ENCODE data around the gene ASIC2. TPM values are rescaled to one million over a fixed set of nuclear protein-coding genes. Genes with fewer than 3 reads are reported as not detected.

ASIC2 gene
- total and polyA plus RNA-seq, 2 donors (not counting 1 experiment from before 2014, with no cell fraction given) = not detected

DNA sequence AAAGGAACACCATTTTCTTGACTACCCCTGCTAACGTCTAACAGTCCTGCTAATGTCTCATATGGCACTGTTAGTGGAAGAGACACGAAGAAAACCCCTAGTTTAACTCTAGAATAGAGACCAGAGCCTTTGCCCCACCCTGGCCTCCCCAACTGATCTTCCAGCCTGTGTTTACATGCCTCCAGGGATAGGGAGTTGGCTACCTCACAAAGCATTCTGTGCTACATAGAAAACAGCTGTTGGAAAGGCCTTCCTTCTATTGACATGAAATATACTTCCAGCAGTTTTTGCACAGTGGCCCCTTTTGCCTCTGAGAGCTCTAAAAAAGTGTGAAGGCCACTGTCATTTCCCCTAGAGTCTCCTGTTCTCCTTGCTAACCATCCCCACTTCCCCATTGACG lies 73.1 kb downstream of the ASIC2 start:
- H3K9me3 Mint-ChIP-seq (ENCODE audit: insufficient read depth) = no peaks in the 10 kb centered on the region
- H3K27ac ChIP-seq (ENCODE audit: low read length in 2 of 2) = no peak overlapping the region
- H3K4me1 Mint-ChIP-seq = no peaks in the 10 kb centered on the region
- peaks cover 0 to 4% (median 0%) of the 10 kb centered on the region in 4 experiments for H3K27me3 ChIP-seq (replicated peaks in 1 of 4; ENCODE audit: control extremely low read depth in 1 of 4, control insufficient read depth in 3 of 4, insufficient read depth in 4 of 4, low read length in 3 of 4)
- WGBS (ENCODE audit: insufficient coverage) = 80% methylated on average over 1 of the region's 3 CpGs
- ATAC-seq (ENCODE audit: low read depth) = no peak
- no peaks in the 10 kb centered on the region for H3K79me2 ChIP-seq (ENCODE audit: control insufficient read depth, insufficient read depth, low read length)
- no peak overlapping the region for H2AFZ ChIP-seq (ENCODE audit: insufficient read depth, low read depth, low read length, poor library complexity, severe bottlenecking)
- H3K36me3 ChIP-seq (replicated peaks in 1 of 2; ENCODE audit: control extremely low read depth in 1 of 2, control insufficient read depth in 1 of 2, extremely low read depth in 1 of 2, insufficient read depth in 2 of 2, low read length in 1 of 2) = no peaks in the 10 kb centered on the region
- ChIA-PET CTCF (no interaction called here), POLR2A (no interaction called here)
- H3K27ac Mint-ChIP-seq = no peak overlapping the region
- H3K4me1 ChIP-seq (ENCODE audit: control insufficient read depth in 2 of 2, insufficient read depth in 2 of 2, low read length in 2 of 2) = no peaks in the 10 kb centered on the region
- no peak overlapping the region for H3K9ac ChIP-seq (ENCODE audit: low read length)
- peaks cover 21% of the 10 kb centered on the region for H3K27me3 Mint-ChIP-seq
- no peak for DNase-seq
- no peak for TF ChIP-seq EZH2 (IDR thresholded peaks at IDR 0.05; ENCODE audit: borderline replicate concordance, insufficient read depth, low read depth, low read length, poor library complexity, severe bottlenecking)
- TF ChIP-seq, protein P1, sequence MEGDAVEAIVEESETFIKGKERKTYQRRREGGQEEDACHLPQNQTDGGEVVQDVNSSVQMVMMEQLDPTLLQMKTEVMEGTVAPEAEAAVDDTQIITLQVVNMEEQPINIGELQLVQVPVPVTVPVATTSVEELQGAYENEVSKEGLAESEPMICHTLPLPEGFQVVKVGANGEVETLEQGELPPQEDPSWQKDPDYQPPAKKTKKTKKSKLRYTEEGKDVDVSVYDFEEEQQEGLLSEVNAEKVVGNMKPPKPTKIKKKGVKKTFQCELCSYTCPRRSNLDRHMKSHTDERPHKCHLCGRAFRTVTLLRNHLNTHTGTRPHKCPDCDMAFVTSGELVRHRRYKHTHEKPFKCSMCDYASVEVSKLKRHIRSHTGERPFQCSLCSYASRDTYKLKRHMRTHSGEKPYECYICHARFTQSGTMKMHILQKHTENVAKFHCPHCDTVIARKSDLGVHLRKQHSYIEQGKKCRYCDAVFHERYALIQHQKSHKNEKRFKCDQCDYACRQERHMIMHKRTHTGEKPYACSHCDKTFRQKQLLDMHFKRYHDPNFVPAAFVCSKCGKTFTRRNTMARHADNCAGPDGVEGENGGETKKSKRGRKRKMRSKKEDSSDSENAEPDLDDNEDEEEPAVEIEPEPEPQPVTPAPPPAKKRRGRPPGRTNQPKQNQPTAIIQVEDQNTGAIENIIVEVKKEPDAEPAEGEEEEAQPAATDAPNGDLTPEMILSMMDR (IDR thresholded peaks at IDR 0.05) = no peak
- H3K4me3 Mint-ChIP-seq = no peak overlapping the region
- no peaks in the 10 kb centered on the region for H3K9me3 ChIP-seq (ENCODE audit: control extremely low read depth in 1 of 3, control insufficient read depth in 2 of 3, insufficient read depth in 1 of 3, low read length in 2 of 3)
- intact Hi-C loops (cut with micrococcal nuclease) = no loop called here
- no peak overlapping the region for H3K4me2 ChIP-seq (replicated peaks; ENCODE audit: low read depth, low read length, poor library complexity, severe bottlenecking)
- no peak overlapping the region for H3K4me3 ChIP-seq (ENCODE audit: control extremely low read depth in 1 of 5, extremely low read depth in 1 of 5, insufficient read depth in 1 of 5, low read depth in 2 of 5, low read length in 4 of 5)
- H4K20me1 ChIP-seq (ENCODE audit: control insufficient read depth, insufficient read depth, low read length, poor library complexity, severe bottlenecking) = no peaks in the 10 kb centered on the region

DNA sequence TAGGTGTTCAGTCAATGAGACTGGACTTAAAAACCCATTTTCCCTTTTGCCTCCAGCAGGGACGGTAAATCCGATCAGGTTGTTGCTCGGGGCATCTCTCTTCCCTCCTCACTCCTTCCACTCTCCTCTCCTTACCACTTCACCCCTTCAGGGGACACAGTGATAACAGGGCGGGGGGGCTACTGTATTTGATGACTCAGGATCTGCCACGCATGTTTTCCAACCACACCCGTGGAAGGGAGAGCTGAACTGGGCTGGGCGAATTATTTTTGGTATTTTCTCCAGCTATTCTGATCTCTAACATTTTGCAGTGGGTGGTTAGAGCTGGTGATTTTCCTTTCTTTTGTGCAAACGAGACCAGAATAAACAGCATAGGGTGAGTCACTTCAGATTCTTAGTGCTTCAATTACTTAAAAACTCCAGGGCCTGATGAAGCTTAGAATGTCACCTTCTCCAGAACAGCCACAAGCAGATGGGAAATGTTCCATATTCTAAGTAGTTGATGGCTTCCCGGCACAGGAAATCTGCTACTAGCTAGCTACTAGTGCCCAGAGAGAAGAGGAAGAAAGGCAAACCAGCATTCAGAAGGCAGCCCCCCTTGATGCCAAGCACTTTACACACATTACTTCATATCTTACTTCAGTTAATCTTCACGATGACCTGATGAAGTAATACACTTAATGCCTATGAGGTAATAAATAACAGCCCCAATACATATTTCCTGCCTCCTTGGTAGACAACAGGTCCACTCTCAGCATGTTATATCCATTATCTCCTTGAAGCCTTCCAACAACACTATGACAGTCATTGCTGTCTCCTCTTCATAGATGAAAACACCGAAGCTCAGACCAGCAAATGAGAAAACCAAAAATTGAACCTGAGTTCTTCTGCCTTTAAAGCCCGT lies 74.1 kb downstream of the ASIC2 start:
- H3K27me3 Mint-ChIP-seq = peaks cover 24% of the 10 kb centered on the region
- no peak overlapping the region for H3K4me3 Mint-ChIP-seq

More for the DNA sequence above, 74.1 kb downstream of the ASIC2 start:
- WGBS (ENCODE audit: insufficient coverage) = 70% methylated on average over 8 of the region's 12 CpGs
- Mint-ChIP-seq H3K9me3 (ENCODE audit: insufficient read depth) (no peaks in the 10 kb centered on the region), H3K4me1 (no peaks in the 10 kb centered on the region), H3K27ac (no peak overlapping the region)
- Histone ChIP-seq H3K27ac (ENCODE audit: low read length in 2 of 2) (no peak overlapping the region), H3K9me3 (ENCODE audit: control extremely low read depth in 1 of 3, control insufficient read depth in 2 of 3, insufficient read depth in 1 of 3, low read length in 2 of 3) (no peaks in the 10 kb centered on the region), H4K20me1 (ENCODE audit: control insufficient read depth, insufficient read depth, low read length, poor library complexity, severe bottlenecking) (no peaks in the 10 kb centered on the region), H3K36me3 (replicated peaks in 1 of 2; ENCODE audit: control extremely low read depth in 1 of 2, control insufficient read depth in 1 of 2, extremely low read depth in 1 of 2, insufficient read depth in 2 of 2, low read length in 1 of 2) (no peaks in the 10 kb centered on the region), H3K79me2 (ENCODE audit: control insufficient read depth, insufficient read depth, low read length) (no peaks in the 10 kb centered on the region), H3K4me1 (ENCODE audit: control insufficient read depth in 2 of 2, insufficient read depth in 2 of 2, low read length in 2 of 2) (no peaks in the 10 kb centered on the region), H3K9ac (ENCODE audit: low read length) (no peak overlapping the region), H2AFZ (ENCODE audit: insufficient read depth, low read depth, low read length, poor library complexity, severe bottlenecking) (no peak overlapping the region), H3K27me3 (replicated peaks in 1 of 4; ENCODE audit: control extremely low read depth in 1 of 4, control insufficient read depth in 3 of 4, insufficient read depth in 4 of 4, low read length in 3 of 4) (peaks cover 0 to 4% (median 0%) of the 10 kb centered on the region in 4 experiments), H3K4me3 (ENCODE audit: control extremely low read depth in 1 of 5, extremely low read depth in 1 of 5, insufficient read depth in 1 of 5, low read depth in 2 of 5, low read length in 4 of 5) (no peak overlapping the region), H3K4me2 (replicated peaks; ENCODE audit: low read depth, low read length, poor library complexity, severe bottlenecking) (no peak overlapping the region)
- DNase-seq (no peak), ATAC-seq (ENCODE audit: low read depth) (no peak)
- ChIA-PET CTCF (no interaction called here), POLR2A (no interaction called here)
- no peak for TF ChIP-seq EZH2 (IDR thresholded peaks at IDR 0.05; ENCODE audit: borderline replicate concordance, insufficient read depth, low read depth, low read length, poor library complexity, severe bottlenecking)
- TF ChIP-seq, protein P1 (IDR thresholded peaks at IDR 0.05) = no peak
- intact Hi-C loops (cut with micrococcal nuclease) = no loop called here
